HepG2 (cell line): ENCODE data around the gene ACOX3. TPM values are rescaled to one million over a fixed set of nuclear protein-coding genes. Genes with fewer than 3 reads are reported as not detected.

Source experiments
- ATAC-seq: fragments of 200-7000 bp; cut with Tn5 transposase; 3 replicates; pipeline ENCODE4 v1.9.1; 2020; ENCODE audit warnings: mild to moderate bottlenecking, moderate library complexity
- BruUV-seq: library from RNA; stranded (reverse); fragments of 400-500 nt; replicated peaks from 2 replicates; lab custom pipeline; 2021; lab: Mats Ljungman, UMichigan
- CTCF ChIA-PET: fragments of 300-600 bp; formaldehyde crosslinking; extraction: SDS; loops from one replicate; lab custom pipeline; 2021; ENCODE audit warnings: low total read pairs, inconsistent platforms, low intra/inter-chr PET ratio; lab: Yijun Ruan, JAX
- POLR2A ChIA-PET: fragments of 350-600 bp; sonication (Branson Sonifier 250); formaldehyde crosslinking; loops from one replicate; lab custom pipeline; 2020; ENCODE audit warnings: antibody characterized with exemption, inconsistent platforms; lab: Yijun Ruan, JAX
- DNase-seq: peaks from one replicate; pipeline ENCODE4 v3.0.0-alpha.2; 2015; ENCODE audit warnings: low spot score
- FAIRE-seq: peaks from 3 replicates; lab custom pipeline; 2011; peaks lifted over from hg19 to GRCh38; lab: Jason Lieb, UNC
- H2AFZ ChIP-seq: one replicate; pipeline ENCODE4 v1.6.1; 2011; ENCODE audit warnings: low read length, inconsistent platforms
- H3K27ac ChIP-seq: fragments of 300-600 bp; 3 replicates; pipeline ENCODE4 v1.8.0; 2011; ENCODE audit warnings: mixed run types, mild to moderate bottlenecking, mixed read lengths, low read length, inconsistent platforms; ENCODE audit not compliant: insufficient read depth; ENCODE audit errors: extremely low read length
- H3K27me3 ChIP-seq, 2 experiments: fragments of 200-600 bp in 1 of 2; 2 replicates in 1 of 2; 3 replicates in 1 of 2; pipeline versions ENCODE4 v1.6.0 to v1.8.0; 2011; ENCODE audit warnings: low read length in 2 of 2, mild to moderate bottlenecking in 2 of 2, moderate library complexity in 2 of 2, inconsistent platforms in 1 of 2; ENCODE audit not compliant: insufficient read depth in 2 of 2, control insufficient read depth in 1 of 2
- H3K36me3 ChIP-seq, 2 experiments: fragments of 200-600 bp in 1 of 2; replicated peaks in 1 of 2; 2 replicates in 1 of 2; 3 replicates in 1 of 2; pipeline versions ENCODE4 v1.5.1 to v1.8.0; 2011; ENCODE audit warnings: low read length in 2 of 2, inconsistent platforms in 1 of 2; ENCODE audit not compliant: insufficient read depth in 2 of 2, control insufficient read depth in 1 of 2
- H3K4me1 ChIP-seq: 2 replicates; pipeline ENCODE4 v1.5.1; 2012; ENCODE audit warnings: low read length, inconsistent platforms; ENCODE audit not compliant: insufficient read depth
- H3K4me2 ChIP-seq: 2 replicates; pipeline ENCODE4 v1.6.0; 2011; ENCODE audit warnings: low read depth, low read length, inconsistent platforms
- H3K4me3 ChIP-seq, 3 experiments: fragments of 200-600 bp in 1 of 3; sonication (generic), shearing (Covaris generic) in 1 of 3; replicated peaks in 1 of 3; 2 replicates each; pipeline ENCODE4 v1.5.1; 2011 to 2016; ENCODE audit warnings: low read length in 3 of 3, inconsistent platforms in 2 of 3, low read depth in 2 of 3, mild to moderate bottlenecking in 2 of 3, control low read depth in 1 of 3, mixed read lengths in 1 of 3; ENCODE audit not compliant: insufficient read depth in 1 of 3
- H3K79me2 ChIP-seq: one replicate; pipeline ENCODE4 v1.6.1; 2011; ENCODE audit warnings: low read length, inconsistent platforms; ENCODE audit not compliant: insufficient read depth
- H3K9ac ChIP-seq: 2 replicates; pipeline ENCODE4 v1.6.0; 2011; ENCODE audit warnings: mild to moderate bottlenecking, low read depth, low read length, inconsistent platforms; ENCODE audit not compliant: insufficient read depth
- H3K9me3 ChIP-seq: 2 replicates; pipeline ENCODE4 v1.5.1; 2012; ENCODE audit warnings: mild to moderate bottlenecking, low read length
- H4K20me1 ChIP-seq: 2 replicates; pipeline ENCODE4 v1.6.0; 2011; ENCODE audit warnings: inconsistent platforms, mild to moderate bottlenecking, low read length, moderate library complexity; ENCODE audit not compliant: insufficient read depth
- ATF7 ChIP-seq, 2 experiments: fragments of 450-650 bp in 1 of 2; sonication (generic) in 1 of 2; formaldehyde crosslinking in 1 of 2; IDR thresholded peaks; 2 replicates each; pipeline versions ENCODE4 v1.4.0 to v1.6.1; 2016 to 2020; ENCODE audit warnings: antibody characterized with exemption in 1 of 2, mild to moderate bottlenecking in 1 of 2, missing genetic modification reagents in 1 of 2
- CEBPG ChIP-seq: IDR thresholded peaks from 2 replicates; pipeline ENCODE4 v1.6.1; 2016
- IKZF4 ChIP-seq: sonication (generic); formaldehyde crosslinking; IDR thresholded peaks from 2 replicates; pipeline ENCODE4 v1.5.1; 2020; ENCODE audit warnings: borderline replicate concordance, mild to moderate bottlenecking, low read depth, missing genetic modification reagents; ENCODE audit errors: not compliant biosample characterization
- MTF2 ChIP-seq: sonication (generic); formaldehyde crosslinking; IDR thresholded peaks from 2 replicates; pipeline ENCODE4 v1.5.0; 2020; ENCODE audit warnings: missing genetic modification reagents, borderline replicate concordance
- SP140L ChIP-seq: sonication (generic); formaldehyde crosslinking; IDR thresholded peaks from 2 replicates; pipeline ENCODE4 v1.4.0; 2020; ENCODE audit warnings: missing genetic modification reagents, borderline replicate concordance
- THAP11 ChIP-seq: IDR thresholded peaks from 2 replicates; pipeline ENCODE4 v1.6.1; 2016; ENCODE audit warnings: missing biosample characterization, missing genetic modification reagents
- YEATS2 ChIP-seq: sonication (generic); formaldehyde crosslinking; IDR thresholded peaks from 2 replicates; pipeline ENCODE4 v1.4.0; 2020; ENCODE audit warnings: missing genetic modification reagents, borderline replicate concordance
- ZNF207 ChIP-seq: fragments of 450-650 bp; IDR thresholded peaks from 2 replicates; pipeline ENCODE4 v1.6.1; 2016; ENCODE audit warnings: antibody characterized with exemption, borderline replicate concordance
- ZNF333 ChIP-seq: sonication (generic); formaldehyde crosslinking; IDR thresholded peaks from 2 replicates; pipeline ENCODE4 v1.4.0; 2020; ENCODE audit warnings: mild to moderate bottlenecking, missing genetic modification reagents, borderline replicate concordance
- ZNF781 ChIP-seq: sonication (generic); formaldehyde crosslinking; IDR thresholded peaks from 2 replicates; pipeline ENCODE4 v1.5.1; 2020; ENCODE audit warnings: borderline replicate concordance, mild to moderate bottlenecking, missing genetic modification reagents; ENCODE audit errors: not compliant biosample characterization
- ZNF800 ChIP-seq: sonication (generic); formaldehyde crosslinking; IDR thresholded peaks from 2 replicates; pipeline ENCODE4 v1.4.0; 2020; ENCODE audit warnings: missing genetic modification reagents
- WGBS: methylation state at CpG from one replicate; pipeline ENCODE4 v1.1.6; 2017; ENCODE audit warnings: low lambda C conversion rate; 5-methylcytosine and 5-hydroxymethylcytosine counted together
- in situ Hi-C: cut with HindIII; loops from 2 replicates; pipeline ENCODE4 v1.10.0; 2017; ENCODE audit warnings: low pct_unique_long_range_greater_than_20kb; ENCODE audit not compliant: extremely low pct_ligation_motif_present
- intact Hi-C: fragments of 100-400 bp; cut with micrococcal nuclease; formaldehyde crosslinking; loops from one replicate; pipeline ENCODE4 v1.10.0; 2022; ENCODE audit not compliant: unreplicated experiment
- polyA plus RNA-seq, 8 experiments: library from polyadenylated mRNA; depleted of rRNA in 3 of 8; stranded (reverse) in 7 of 8; unstranded in 1 of 8; fragments of >200 nt; fragmentation: Illumina TruSeq in 4 of 8; extraction: Trizol in 4 of 8; gene quantifications; 2 replicates each; pipeline versions ENCODE4 v1.2.1 to v1.2.3, GENCODE V29; 2011 to 2016; ENCODE audit warnings: low read depth in 4 of 8, missing spikeins in 1 of 8, mixed read lengths in 1 of 8; ENCODE audit not compliant: insufficient read depth in 1 of 8
- total RNA-seq, 5 experiments: library from RNA; depleted of rRNA; stranded (reverse); fragments of >200 nt; fragmentation: Illumina TruSeq; extraction: Trizol; gene quantifications; 2 replicates each; pipeline ENCODE4 v1.2.3, GENCODE V29; 2016; ENCODE audit warnings: low read depth in 1 of 5
- TF ChIP-seq, protein P1 (sequence below): IDR thresholded peaks from 2 replicates; pipeline ENCODE4 v1.6.1; 2016; ENCODE audit warnings: missing compliant biosample characterization, missing genetic modification reagents, borderline replicate concordance
- TF ChIP-seq, protein P2 (sequence below): sonication (generic); formaldehyde crosslinking; IDR thresholded peaks from 2 replicates; pipeline ENCODE4 v1.4.0; 2020; ENCODE audit warnings: low read depth, mild to moderate bottlenecking, missing genetic modification reagents

Gene ACOX3
- total and polyA plus RNA-seq, 2 of the 13 experiments (the other 11 are each of a cell fraction or from before 2014, with no cell fraction given): 4.2 to 17.8 TPM

DNA sequence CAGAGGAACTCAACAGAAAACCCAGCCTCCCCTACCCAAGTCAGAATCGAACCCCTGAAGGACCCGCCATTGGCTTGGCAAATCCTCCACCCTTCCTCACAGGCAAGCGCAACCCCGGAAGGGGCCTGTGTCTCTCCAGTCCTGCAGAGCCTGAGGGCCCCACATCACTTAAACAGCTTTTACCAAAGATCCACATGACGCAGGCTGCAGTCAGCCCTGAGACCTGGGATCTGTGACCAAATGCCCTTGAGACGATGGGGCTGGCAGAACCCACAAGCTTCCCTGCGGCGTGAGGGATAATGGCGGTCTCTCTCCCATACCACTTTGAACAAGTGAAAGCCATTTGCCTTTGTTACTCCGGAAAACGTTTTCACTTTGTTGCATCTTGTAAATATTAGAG, 54.9 kb downstream of the ACOX3 start:
- CTCF ChIA-PET: no interaction called here
- Histone ChIP-seq H3K4me1 (peaks cover 15% of the 10 kb centered on the region), H3K27me3 (no peaks in the 10 kb centered on the region), H3K79me2 (no peaks in the 10 kb centered on the region), H4K20me1 (no peaks in the 10 kb centered on the region), H3K4me3 (no peak overlapping the region), H3K27ac (no peak overlapping the region), H3K9ac (no peak overlapping the region), H2AFZ (no peak overlapping the region), H3K36me3 (peaks cover 0 to 3% of the 10 kb centered on the region in 2 experiments; a peak in 2 of 5 replicates), H3K4me2 (no peak overlapping the region), H3K9me3 (no peaks in the 10 kb centered on the region)
- WGBS: 94% methylated on average over 8 of the region's 11 CpGs
- BruUV-seq: no TSS peak
- TF ChIP-seq ZNF207 (no peak), MTF2 (CRISPR knock-in tag) (no peak), THAP11 (no peak)
- TF ChIP-seq, protein P1, sequence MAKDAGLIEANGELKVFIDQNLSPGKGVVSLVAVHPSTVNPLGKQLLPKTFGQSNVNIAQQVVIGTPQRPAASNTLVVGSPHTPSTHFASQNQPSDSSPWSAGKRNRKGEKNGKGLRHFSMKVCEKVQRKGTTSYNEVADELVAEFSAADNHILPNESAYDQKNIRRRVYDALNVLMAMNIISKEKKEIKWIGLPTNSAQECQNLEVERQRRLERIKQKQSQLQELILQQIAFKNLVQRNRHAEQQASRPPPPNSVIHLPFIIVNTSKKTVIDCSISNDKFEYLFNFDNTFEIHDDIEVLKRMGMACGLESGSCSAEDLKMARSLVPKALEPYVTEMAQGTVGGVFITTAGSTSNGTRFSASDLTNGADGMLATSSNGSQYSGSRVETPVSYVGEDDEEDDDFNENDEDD (CRISPR knock-in tag): no peak
- in situ Hi-C loops: no loop called here
- POLR2A ChIA-PET: no interaction called here
- intact Hi-C loops: no loop called here
- ATAC-seq (no peak), FAIRE-seq (no peak), DNase-seq (no peak)

DNA sequence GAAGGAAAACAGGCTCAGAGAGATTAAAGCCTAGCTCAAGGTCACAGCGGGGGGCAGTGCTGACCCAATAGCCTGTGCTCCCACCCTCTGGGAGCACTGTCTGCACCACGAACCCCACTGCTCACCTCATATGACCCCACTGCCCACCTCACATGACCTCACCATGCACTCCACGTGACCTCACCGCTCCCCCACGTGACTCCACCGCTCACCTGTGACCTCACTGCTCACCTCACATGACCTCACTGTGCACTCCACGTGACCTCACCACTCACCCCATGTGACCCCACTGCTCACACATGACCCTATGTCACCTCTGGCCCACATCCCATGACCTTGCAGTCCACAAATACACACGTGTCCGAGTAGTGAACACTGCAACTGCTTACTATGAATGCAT, 55.4 kb downstream of the ACOX3 start:
- Histone ChIP-seq H3K27ac (no peak overlapping the region), H3K4me1 (peaks cover 15% of the 10 kb centered on the region), H3K9ac (no peak overlapping the region), H3K27me3 (no peaks in the 10 kb centered on the region), H3K9me3 (no peaks in the 10 kb centered on the region), H3K4me2 (no peak overlapping the region), H3K79me2 (no peaks in the 10 kb centered on the region), H2AFZ (no peak overlapping the region), H3K4me3 (no peak overlapping the region), H4K20me1 (no peaks in the 10 kb centered on the region), H3K36me3 (peaks cover 0 to 3% of the 10 kb centered on the region in 2 experiments; a peak in 2 of 5 replicates)
- in situ Hi-C loops: no loop called here
- ChIA-PET CTCF (no interaction called here), POLR2A (no interaction called here)
- BruUV-seq: no TSS peak
- intact Hi-C loops: no loop called here
- ATAC-seq (no peak), DNase-seq (no peak), FAIRE-seq (no peak)
- WGBS: 76% methylated on average over 8 of the region's 9 CpGs
- TF ChIP-seq, protein P2, sequence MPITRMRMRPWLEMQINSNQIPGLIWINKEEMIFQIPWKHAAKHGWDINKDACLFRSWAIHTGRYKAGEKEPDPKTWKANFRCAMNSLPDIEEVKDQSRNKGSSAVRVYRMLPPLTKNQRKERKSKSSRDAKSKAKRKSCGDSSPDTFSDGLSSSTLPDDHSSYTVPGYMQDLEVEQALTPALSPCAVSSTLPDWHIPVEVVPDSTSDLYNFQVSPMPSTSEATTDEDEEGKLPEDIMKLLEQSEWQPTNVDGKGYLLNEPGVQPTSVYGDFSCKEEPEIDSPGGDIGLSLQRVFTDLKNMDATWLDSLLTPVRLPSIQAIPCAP (CRISPR knock-in tag): no peak
- TF ChIP-seq SP140L (CRISPR knock-in tag) (no peak), YEATS2 (no peak), IKZF4 (CRISPR knock-in tag) (no peak), ZNF333 (CRISPR knock-in tag) (no peak), CEBPG (CRISPR knock-in tag) (no peak), ZNF781 (no peak), ZNF800 (CRISPR knock-in tag) (no peak), ATF7 (IDR thresholded peaks at IDR 0.05) (peak; percentile 64), ATF7 (CRISPR knock-in tag; IDR thresholded peaks at IDR 0.05) (no peak)
- TF ChIP-seq, protein P1 (CRISPR knock-in tag): no peak
